ENCODE data around the gene BCR.

The BCR gene

GRCh38 chr22:23166841-23167616, 13.3 kb upstream of the BCR start:
- no peak for DNase-seq
- in situ Hi-C loops (cut with HindIII; ENCODE audit: low pct_ligation_motif_present, low pct_unique_long_range_greater_than_20kb, low sequenced_read_pairs) = no loop called here

- no peak for DNase-seq
- in situ Hi-C loops (cut with HindIII; ENCODE audit: low pct_ligation_motif_present, low pct_unique_long_range_greater_than_20kb, low sequenced_read_pairs) = no loop called here
Observed at GRCh38 chr22:23168391-23169042, 11.8 kb upstream of the BCR start.

- DNase-seq = no peak
- in situ Hi-C loops (cut with HindIII; ENCODE audit: low pct_ligation_motif_present, low pct_unique_long_range_greater_than_20kb, low sequenced_read_pairs) = no loop called here
Observed at GRCh38 chr22:23169043-23169406, 11.3 kb upstream of the BCR start.

- in situ Hi-C loops (cut with HindIII; ENCODE audit: low pct_ligation_motif_present, low pct_unique_long_range_greater_than_20kb, low sequenced_read_pairs) = no loop called here
Observed at GRCh38 chr22:23175817-23176644, 4.3 kb upstream of the BCR start.

GRCh38 chr22:23176645-23177027, 3.7 kb upstream of the BCR start:
- no peak for DNase-seq
- in situ Hi-C loops (cut with HindIII; ENCODE audit: low pct_ligation_motif_present, low pct_unique_long_range_greater_than_20kb, low sequenced_read_pairs) = no loop called here

More at GRCh38 chr22:23175817-23176644, 4.3 kb upstream of the BCR start:
- DNase-seq = no peak

GRCh38 chr22:23177197-23177596, 3.1 kb upstream of the BCR start:
- in situ Hi-C loops (cut with HindIII; ENCODE audit: low pct_ligation_motif_present, low pct_unique_long_range_greater_than_20kb, low sequenced_read_pairs) = no loop called here
- no peak for DNase-seq

GRCh38 chr22:23178512-23179254, 1.6 kb upstream of the BCR start:
- peak; percentile 54 for DNase-seq
- in situ Hi-C loops (cut with HindIII; ENCODE audit: low pct_ligation_motif_present, low pct_unique_long_range_greater_than_20kb, low sequenced_read_pairs) = no loop called here

- no peak for DNase-seq
- in situ Hi-C loops (cut with HindIII; ENCODE audit: low pct_ligation_motif_present, low pct_unique_long_range_greater_than_20kb, low sequenced_read_pairs) = no loop called here
Observed at GRCh38 chr22:23179381-23180299, 669 bp upstream of the BCR start.

GRCh38 chr22:23180893-23181720, 798 bp downstream of the BCR start:
- peak; percentile 16 for DNase-seq
- in situ Hi-C loops (cut with HindIII; ENCODE audit: low pct_ligation_motif_present, low pct_unique_long_range_greater_than_20kb, low sequenced_read_pairs) = no loop called here

- in situ Hi-C loops (cut with HindIII; ENCODE audit: low pct_ligation_motif_present, low pct_unique_long_range_greater_than_20kb, low sequenced_read_pairs) = no loop called here
Observed at GRCh38 chr22:23181721-23182308, 1.5 kb downstream of the BCR start.

GRCh38 chr22:23182309-23183060, 2.2 kb downstream of the BCR start:
- DNase-seq = peak; percentile 3
- in situ Hi-C loops (cut with HindIII; ENCODE audit: low pct_ligation_motif_present, low pct_unique_long_range_greater_than_20kb, low sequenced_read_pairs) = no loop called here

More at GRCh38 chr22:23181721-23182308, 1.5 kb downstream of the BCR start:
- DNase-seq = no peak

GRCh38 chr22:23183061-23183698, 2.9 kb downstream of the BCR start:
- in situ Hi-C loops (cut with HindIII; ENCODE audit: low pct_ligation_motif_present, low pct_unique_long_range_greater_than_20kb, low sequenced_read_pairs) = no loop called here
- peak; percentile 19 for DNase-seq

GRCh38 chr22:23184100-23184763, 3.9 kb downstream of the BCR start:
- no peak for DNase-seq
- in situ Hi-C loops (cut with HindIII; ENCODE audit: low pct_ligation_motif_present, low pct_unique_long_range_greater_than_20kb, low sequenced_read_pairs) = no loop called here

GRCh38 chr22:23184764-23185113, 4.4 kb downstream of the BCR start:
- no peak for DNase-seq
- in situ Hi-C loops (cut with HindIII; ENCODE audit: low pct_ligation_motif_present, low pct_unique_long_range_greater_than_20kb, low sequenced_read_pairs) = no loop called here

GRCh38 chr22:23187211-23187610, 6.9 kb downstream of the BCR start:
- no peak for DNase-seq
- in situ Hi-C loops (cut with HindIII; ENCODE audit: low pct_ligation_motif_present, low pct_unique_long_range_greater_than_20kb, low sequenced_read_pairs) = no loop called here

Measured in ACHN (cell line).